GM21515 (cell line): Measurements from ENCODE around the gene ERVK3-1.
"Not testable (repeated sequence)": the region's sequence is repeated elsewhere in the genome, so short reads cannot be mapped to it uniquely, and the experiment has no call there.

Experiments
- ATAC-seq: cut with Tn5 transposase; IDR thresholded peaks from one replicate; pipeline ENCODE4 v1.9.1; 2021; ENCODE audit not compliant: unreplicated experiment

The ERVK3-1 gene

DNA sequence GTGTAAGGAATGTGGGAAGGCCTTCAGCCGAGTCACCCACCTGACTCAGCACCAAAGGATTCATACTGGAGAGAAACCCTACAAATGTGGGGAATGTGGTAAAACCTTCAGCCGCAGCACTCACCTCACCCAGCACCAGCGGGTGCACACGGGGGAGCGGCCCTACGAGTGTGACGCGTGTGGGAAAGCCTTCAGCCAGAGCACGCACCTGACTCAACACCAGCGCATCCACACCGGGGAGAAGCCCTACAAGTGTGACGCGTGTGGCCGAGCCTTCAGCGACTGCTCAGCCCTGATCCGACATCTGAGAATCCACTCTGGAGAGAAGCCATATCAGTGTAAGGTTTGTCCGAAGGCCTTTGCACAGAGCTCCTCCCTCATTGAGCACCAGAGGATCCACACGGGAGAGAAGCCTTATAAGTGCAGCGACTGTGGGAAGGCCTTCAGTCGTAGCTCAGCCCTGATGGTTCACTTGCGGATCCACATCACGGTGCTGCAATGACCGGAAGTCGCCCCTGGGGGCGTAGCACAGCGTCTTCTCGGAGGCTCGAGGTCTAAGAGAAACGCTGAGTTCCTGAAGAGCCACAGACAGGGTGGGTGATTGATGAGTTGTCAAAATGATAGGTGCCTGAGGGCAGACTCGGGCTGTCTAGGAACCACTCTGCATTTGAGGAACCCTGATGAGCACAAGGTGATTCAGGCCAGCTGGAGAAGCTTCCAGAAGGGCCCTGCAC lies 33.8 kb downstream of the ERVK3-1 start:
- ATAC-seq: no peak

DNA sequence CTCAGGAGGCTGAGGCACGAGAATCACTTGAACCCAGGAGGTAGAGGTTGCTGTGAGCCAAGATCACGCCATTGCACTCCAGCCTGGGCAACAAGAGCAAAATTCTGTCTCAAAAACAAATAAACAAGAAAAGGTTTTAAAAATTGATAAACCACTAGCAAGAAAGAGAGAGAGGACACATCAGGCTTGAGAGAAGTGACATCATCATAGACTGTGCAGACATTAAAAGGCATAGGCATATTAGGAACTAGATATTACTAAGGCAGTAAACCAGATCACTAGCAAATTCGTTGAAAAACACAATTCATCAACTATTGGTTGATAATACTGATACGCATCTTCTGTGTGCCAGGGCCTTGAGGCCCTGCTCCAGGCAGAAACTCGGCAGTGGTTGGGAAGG lies 40.4 kb downstream of the ERVK3-1 start:
- ATAC-seq: no peak

DNA sequence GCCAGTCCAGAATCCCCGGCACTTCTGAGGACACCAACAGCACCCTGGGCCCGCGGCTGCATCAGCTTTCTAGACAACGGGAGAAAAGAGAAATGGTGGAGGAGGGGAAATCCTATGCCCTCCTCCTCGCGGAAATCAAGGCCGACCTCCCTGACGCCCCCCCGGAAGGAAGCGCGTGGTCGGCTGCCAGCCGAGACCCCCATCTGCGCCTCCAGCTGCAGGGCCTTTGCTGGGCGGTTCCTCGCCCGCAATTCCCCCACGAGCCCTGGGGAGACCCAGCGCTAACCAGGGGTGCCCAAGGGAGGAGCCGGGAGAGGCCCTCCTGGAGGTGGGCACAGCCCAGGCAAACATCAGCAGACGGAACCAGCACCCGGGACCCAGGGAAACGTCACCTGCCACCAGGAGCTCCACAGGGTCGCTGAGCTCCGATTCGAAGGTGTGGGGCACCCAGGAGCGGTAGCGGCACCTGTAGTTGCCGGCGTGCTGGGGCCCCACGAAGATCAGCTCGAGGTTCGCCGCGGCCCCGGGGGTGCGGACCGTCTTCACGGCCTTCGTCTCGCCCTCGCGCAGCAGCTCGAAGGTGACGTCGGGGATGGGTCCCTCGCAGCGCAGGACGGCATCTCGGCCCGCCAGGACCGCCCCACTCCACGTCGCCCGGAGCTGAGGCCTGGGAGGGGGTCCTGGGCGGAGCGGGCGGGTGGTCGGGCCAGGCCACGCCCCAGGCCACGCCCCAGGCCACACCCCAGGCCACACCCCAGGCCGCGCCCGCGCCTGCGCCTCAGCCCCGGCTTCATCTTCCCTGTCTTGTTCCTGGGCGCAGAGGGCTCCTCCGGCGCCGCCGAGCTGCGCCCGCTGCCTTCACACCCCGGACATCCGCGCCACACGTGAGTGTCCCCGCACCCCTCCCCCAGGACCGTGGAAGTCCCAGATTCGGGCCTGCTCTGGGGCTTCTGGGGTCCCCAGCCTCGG lies 42.1 kb downstream of the ERVK3-1 start:
- peak; percentile 75 for ATAC-seq

DNA sequence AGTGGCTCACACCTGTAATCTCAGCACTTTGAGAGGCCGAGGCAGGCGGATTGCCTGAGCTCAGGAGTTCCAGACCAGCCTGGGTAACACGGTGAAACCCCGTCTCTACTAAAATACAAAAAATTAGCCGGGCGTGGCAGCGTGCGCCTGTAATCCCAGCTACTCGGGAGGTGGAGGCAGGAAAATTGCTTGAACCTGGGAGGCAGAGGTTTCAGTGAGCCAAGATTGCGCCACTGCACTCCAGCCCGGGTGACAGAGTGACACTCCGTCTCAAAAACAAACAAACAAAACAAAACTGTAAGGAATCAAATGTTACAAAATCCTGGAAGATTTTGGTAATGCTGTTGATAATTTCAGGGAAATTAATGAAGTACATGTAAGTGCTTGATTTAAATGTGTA lies 42.9 kb downstream of the ERVK3-1 start:
- ATAC-seq: not testable (repeated sequence)

DNA sequence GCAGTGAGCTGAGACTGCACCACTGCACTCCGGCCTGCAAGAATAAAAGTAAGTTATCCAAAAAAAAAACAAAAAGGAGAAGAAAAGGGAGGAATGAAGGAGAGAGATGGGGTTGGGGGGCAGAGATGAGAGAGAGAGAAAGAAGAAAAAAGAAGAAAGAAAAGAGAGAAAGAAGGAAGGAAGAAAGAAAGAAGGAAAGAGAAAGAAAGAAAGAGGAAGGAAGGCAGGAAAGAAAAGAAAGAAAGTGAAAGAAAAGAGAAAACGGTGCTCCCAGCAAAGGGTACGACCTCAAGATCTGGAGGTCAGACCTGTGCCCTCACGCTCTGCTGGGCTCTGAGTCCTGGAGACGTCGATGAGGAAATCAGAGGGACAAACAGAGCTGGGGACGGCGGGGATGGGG lies 44.4 kb downstream of the ERVK3-1 start:
- ATAC-seq: no peak

DNA sequence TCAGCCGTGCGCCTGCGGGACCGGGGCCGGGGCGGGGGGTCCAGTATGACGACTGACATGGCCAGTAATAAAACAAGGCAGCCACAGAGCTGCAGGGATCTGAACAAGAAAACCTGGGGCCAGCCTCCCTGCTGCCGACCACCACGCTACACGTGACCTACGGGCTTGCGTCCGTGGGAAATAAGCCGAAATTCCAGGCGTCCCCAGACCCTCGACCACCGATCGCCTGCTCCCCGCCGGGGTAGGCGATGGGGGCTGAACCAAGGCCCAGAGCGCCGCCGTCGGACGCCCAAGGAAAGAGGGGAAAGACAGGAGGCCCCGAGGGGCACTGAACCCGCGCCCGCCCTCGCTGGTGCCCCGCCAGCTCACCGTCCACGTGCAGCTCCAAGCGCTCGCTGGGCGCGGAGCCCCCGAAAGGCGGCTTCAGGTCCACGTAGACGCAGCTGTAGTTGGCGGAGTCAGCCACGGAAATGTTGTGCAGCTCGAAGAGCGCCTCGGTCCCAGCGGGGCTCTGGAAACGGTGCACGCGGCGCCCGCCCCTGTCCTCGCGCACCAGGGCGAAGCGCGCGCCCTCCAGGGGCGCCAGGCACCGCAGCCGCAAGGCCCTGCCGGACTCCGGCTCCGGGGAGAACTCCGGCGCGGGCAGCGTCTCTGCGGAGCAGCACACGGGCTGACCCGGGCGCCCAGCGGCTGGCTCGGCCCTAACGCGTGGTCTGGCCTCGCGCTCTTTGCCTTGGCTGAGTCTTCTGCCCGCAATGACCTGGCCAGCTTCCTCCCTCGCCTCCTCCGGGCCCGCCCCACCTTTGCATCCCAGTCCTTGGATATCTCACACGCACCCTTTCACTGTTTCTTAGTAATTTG lies 45.1 kb downstream of the ERVK3-1 start:
- no peak for ATAC-seq

DNA sequence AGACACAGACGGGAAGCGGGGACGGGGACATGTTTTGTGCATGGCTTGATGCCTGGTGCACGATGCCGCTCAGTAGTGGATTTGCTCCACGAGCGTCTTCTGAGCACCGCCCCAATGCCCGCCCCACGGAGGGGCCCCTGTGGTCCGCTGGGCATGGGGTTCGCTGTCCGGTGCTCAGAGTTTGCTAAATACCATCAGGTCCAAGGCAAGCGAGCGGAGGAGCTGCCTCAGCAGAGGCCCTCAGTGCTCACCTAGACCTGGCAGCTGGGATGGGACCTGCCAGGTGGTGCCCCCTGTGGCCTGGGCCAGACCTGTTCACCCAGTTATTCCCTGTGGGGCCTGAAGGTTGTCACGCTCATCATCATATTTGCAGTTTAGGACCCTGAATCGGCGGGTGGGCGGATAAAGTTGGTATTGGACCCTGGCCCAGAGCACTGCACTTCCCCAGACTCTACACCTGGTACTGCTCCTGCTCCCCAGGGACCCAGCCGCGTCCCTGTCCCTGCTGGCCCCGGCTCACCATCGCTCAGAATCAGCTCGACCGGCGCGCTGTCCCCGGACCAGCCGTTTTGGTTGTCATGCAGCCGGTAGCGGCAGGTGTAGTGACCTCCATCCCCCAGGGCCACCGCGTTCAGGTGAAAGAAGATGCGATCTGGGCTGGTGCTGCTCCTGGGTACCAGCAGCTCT lies 45.8 kb downstream of the ERVK3-1 start:
- no peak for ATAC-seq

DNA sequence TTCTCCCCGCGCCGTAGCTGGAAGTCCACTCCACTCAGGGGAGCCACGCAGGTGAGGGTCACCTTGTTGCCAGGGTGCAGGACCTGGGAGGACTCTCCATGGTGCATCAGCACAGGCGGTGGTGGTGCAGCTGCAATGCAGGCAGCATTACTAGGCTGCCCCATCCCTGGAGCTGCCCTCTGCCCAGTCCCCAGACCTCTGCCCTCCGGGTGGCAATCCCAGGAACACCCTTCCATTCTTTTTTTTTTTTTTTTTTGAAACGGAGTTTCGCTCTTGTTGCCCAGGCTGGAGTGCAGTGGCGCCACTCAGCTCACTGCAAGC lies 46.3 kb downstream of the ERVK3-1 start:
- ATAC-seq: no peak

DNA sequence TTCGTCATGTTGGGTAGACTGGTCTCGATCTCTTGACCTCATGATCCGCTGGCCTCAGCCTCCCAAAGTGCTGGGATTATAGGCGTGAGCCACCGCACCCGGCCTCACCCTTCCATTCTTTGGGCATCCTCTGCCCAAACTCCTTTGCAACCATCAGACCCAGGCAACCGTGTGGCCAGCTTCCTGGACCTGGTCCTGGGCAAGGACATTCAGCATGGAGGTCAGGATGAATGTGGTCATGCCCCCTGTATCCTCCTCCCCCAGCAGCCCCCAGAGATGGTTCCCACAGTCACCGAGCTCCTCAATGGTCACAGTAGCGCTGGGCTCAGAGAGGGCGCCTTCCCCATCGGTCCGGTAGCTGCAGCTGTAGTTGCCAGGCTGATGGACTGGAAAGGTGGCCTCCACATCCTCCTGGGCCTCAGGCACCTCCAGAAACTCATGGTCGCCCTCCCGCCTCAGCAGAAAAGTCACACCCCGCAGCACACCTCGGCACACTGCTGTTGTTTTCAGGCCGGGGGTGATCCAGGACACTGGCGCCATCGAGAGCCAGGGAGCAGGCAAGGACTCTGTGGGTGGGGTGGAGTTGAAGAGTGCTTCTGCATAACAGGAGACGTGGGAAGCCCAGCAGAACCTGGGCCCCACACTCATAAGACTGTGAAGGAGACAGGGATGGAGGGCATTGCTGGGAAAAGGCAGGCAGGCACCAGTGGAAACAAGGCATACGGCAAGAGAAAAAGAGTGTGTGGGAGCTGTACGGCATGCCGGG lies 47.0 kb downstream of the ERVK3-1 start:
- ATAC-seq: no peak

DNA sequence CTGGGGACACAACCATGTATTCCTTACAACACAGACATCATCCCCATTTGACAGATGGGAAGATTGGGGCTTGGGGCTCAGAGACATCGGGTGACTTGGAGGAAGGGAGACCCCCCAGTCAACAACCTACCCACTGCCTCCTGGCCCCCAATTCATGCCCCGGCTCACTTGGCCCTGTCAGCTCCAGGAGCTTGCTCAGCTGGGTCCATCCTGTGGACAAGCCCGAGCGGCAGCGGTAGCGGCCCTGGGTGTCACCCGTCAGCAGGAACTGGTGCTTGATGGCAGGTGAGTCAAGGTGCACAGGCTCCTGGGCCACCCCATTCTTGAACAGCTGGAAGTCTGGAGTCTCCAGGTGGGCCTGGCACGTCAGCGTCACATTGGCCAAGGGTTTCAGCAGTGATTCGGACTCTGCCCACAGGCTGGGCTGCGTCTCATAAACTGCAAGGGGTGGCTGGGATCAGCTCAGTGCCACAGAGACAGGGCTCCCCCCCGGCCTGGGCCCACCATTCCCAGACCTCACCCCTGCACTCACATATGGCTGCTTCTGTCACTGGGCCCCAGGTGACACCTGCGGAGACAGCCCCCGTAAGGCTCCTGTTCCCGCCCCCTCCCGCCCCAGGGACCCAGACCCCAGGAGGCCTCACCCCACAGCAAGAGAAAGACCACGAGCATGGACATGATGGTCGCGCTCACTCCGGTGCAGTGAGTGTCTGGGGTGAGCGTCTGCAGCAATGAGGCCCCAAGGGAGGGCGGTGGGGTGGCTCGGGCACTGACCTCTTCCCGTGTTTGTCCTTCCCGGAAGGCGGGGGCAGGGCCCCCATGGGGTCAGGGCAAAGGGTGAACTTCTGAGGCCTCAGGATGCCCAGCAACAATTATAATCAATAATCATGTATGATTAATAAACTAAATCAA lies 47.8 kb downstream of the ERVK3-1 start, which contains the start of gene A1BG:
A1BG (minus strand) TSS at position 733 of the 912 bp plus-strand sequence; CDS start at position 678, 55 bp downstream.
- no peak for ATAC-seq

DNA sequence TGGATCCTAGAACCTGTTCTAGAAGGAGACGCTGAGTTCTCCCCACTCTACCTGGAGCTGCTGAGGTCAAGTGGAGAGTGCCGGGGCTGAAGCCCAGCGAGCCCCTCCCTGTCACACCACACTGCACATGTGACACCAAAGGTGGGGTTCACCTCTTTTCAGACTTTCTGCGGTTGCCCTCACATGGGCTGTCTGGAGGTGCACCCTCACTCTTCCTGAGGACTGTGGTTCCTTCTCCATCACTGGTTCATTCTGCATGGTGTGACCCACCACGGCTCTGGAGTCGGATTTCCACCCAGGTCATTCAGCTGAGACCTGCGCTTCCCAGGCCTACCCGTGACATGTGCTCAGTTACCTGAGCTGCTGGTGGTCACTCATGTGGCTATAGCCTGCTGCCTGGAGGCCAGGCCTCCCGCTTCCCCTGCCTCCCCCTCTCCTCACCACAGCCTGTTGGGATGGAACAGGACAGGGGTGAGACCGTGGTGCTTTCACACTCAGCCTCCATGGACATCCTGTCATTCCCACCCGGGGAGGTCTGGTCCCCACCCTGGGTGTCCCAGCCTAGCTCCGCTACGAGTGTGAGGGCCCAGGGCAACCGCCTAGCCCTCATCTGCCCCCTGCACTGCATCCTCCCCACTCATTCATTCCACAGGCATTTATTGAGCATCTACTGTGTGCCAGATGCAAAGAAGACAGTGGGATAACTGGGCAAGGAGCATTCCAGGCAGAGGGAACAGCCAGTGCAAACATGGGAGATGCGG lies 48.7 kb downstream of the ERVK3-1 start:
- no peak for ATAC-seq

DNA sequence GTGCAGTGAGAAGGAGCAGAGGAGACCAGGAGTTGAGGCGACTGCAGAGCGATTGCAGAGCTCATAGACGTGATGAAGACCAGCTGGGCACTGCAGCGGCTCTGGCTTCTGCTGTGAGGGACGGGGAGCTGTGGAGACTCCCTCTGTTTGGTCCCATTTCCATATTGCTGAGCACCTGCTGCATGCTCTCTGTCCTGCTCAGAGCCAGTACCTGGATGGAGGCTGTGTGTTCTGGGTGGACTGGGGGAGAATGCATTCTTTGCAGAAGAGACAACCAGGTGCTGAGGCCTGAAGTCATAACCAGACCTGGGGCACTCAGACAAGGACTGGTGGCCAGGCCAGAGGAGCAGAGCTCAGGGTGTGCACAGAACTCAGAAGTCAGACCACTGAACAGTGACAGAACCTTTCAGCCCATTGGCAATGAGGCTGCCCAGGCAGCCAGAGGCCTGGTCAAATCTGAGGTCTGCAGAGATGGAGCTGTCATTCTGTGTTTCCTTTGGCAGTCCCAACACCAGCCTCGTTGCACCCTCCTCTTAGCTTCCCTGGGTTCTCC lies 49.4 kb downstream of the ERVK3-1 start:
- no peak for ATAC-seq

DNA sequence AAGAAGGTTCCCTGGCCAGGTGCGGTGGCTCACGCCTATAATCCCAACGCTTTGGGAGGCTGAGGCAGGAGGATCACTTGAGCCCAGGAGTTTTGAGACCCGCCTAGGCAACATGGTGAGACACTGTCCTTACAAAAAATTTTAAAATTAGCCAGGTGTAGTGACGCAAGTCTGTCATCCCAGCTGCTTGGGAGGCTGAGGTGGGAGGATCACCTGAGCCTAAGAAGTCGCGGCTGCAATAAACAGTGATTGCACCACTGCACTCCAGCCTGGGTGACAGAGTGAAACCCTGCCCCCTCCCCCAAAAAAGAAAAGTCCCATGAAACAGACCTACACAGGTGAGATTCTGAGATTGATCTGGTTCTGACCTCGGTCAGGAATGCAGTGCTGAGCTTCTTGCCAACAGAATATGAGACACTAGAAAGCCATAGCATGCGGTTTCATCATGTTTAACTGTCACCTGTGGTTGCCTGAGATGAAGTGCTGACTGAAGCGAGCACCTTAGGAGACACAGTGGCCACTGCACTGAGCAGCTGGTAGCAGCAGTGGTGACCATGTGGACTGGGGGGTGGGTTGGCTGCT lies 50.1 kb downstream of the ERVK3-1 start:
- ATAC-seq: no peak

DNA sequence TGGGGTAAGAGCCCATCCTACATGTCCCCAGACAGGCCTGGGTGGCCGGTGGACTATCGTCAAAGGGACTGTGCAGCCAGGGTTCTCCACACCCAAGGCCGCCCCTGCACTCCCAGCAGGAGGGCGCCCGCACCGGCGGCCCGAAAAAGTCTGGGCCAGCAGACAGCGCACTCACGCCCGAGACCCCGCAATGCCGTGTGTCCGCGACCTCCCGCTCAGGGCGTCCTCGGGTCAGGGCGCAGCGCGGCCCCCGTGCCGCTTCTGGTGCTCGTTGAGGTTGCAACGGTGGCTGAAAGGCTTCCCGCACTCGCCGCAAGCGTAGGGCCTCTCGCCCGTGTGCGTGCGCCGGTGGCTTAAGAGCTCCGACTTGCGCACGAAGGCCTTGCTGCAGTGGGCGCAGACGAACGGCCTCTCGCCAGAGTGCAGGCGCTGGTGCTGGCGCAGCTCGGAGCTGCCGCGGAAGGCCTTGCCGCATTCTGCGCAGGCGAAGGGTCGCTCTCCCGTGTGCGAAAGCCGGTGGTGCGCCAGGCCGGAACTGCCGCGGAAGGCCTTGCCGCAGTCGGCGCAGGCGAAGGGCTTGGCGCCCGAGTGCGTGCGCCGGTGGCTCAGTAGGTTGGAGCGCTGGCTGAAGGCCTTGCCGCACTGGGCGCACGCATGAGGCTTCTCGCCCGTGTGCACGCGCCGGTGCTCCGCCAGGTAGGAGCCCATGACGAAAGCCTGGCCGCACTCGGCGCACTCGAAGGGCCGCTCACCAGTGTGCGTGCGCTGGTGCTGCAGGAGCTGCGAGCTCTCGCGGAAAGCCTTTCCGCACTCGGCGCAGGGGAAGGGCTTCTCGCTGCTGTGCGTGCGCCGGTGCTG lies 51.0 kb downstream of the ERVK3-1 start:
- no peak for ATAC-seq

DNA sequence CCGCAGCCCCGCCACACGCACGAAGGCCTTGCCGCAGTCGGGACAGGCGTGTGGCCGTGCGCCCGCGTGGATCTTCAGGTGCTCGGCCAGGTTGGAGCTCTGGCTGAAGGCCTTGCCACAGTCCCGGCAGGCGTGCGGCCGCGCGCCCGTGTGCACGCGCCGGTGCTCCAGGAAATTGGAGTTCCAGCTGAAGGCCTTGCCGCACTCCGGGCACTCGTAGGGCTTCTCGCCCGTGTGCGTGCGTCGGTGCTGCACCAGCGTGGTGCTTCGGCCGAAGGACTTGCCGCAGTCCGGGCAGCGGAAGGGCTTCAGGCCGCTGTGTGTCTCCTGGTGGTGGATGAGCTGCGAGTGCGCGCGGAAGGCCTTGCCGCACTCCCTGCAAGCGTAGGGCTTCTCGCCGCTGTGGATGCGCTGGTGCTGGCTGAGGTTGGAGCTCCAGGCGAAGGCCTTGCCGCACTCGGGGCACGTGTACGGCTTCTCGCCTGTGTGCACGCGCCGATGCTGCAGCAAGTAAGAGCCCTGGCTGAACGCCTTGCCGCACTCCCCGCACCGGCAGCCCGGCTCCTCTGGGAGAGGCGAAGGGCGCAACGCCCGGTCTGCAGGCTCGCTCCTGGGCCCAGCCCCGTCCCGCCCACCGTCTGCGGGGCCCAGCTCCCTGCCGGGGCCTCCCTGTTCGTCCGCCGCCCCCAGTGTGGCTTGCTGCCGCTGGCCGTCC lies 51.7 kb downstream of the ERVK3-1 start:
- ATAC-seq: no peak
